ENCODE results near the gene BRAF.

Gene BRAF

DNA sequence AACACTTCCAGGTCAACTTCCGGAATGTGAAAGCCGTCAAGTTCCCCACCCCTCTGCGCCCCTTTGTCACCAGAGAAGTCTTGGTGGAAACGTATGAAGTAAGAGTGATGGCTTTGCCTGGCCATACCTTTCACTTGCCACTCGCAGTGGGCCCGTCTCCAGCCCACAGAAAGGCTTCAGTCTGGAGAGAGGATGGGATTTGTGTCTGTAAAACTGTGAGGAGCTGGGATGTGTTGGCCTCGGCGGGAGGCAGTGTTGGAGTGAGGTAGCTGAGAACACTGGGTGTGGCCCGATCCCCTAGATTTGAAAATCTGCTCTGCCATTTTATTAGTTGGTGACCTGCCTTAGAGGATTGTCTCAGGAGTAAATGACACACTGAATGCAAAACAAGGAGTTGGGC, 245.5 kb downstream of the BRAF start:
- POLR2A ChIA-PET, result no interaction called here
- peaks cover 15 to 86% of the 10 kb centered on the region in 2 experiments; a peak in 2 of 3 replicates for H3K36me3 ChIP-seq (ENCODE audit: control insufficient read depth in 2 of 2, insufficient read depth in 1 of 2, low read length in 2 of 2)
- no peak for TF ChIP-seq ZNF701 (tag by site-specific recombination; IDR thresholded peaks at IDR 0.05)
- no peak for TF ChIP-seq ZNF785 (tag by site-specific recombination; IDR thresholded peaks at IDR 0.05)
- TF ChIP-seq ZSCAN16 (tag by site-specific recombination; IDR thresholded peaks at IDR 0.05), result no peak
- TF ChIP-seq TRIM28 (IDR thresholded peaks at IDR 0.05; ENCODE audit: borderline replicate concordance, low read length), result no peak
- no peak for TF ChIP-seq ZNF510 (tag by site-specific recombination; IDR thresholded peaks at IDR 0.05; ENCODE audit: insufficient replicate concordance)

DNA sequence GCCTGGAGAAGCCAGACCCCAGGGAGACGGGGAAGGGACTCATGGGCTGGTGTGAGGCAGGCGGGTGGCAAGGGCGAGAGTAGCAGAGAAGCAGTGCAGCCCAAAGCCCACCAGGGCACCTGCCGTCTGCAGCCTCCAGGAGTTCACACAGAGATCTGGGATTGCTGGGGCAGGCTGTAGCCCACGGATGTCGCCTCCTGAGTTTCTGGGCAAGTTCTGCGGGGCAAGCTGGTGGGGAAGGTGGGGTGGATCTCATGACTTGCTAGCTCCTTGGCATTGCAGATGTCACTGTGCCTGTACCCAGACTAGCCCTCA, 246.0 kb downstream of the BRAF start:
- no peak for TF ChIP-seq ZNF473 (tag by site-specific recombination; IDR thresholded peaks at IDR 0.05)
- TF ChIP-seq, protein P1, sequence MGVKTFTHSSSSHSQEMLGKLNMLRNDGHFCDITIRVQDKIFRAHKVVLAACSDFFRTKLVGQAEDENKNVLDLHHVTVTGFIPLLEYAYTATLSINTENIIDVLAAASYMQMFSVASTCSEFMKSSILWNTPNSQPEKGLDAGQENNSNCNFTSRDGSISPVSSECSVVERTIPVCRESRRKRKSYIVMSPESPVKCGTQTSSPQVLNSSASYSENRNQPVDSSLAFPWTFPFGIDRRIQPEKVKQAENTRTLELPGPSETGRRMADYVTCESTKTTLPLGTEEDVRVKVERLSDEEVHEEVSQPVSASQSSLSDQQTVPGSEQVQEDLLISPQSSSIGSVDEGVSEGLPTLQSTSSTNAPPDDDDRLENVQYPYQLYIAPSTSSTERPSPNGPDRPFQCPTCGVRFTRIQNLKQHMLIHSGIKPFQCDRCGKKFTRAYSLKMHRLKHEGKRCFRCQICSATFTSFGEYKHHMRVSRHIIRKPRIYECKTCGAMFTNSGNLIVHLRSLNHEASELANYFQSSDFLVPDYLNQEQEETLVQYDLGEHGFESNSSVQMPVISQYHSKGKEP (tag by site-specific recombination; IDR thresholded peaks at IDR 0.05), result no peak
- TF ChIP-seq ZFP3 (tag by site-specific recombination; IDR thresholded peaks at IDR 0.05; ENCODE audit: low read depth), result no peak
- TF ChIP-seq ZNF585B (tag by site-specific recombination; IDR thresholded peaks at IDR 0.05), result no peak
- no peak for TF ChIP-seq YY1 (tag by site-specific recombination; IDR thresholded peaks at IDR 0.05)
- no peak for TF ChIP-seq ZNF791 (tag by site-specific recombination; IDR thresholded peaks at IDR 0.05)
- TF ChIP-seq ZNF530 (tag by site-specific recombination; IDR thresholded peaks at IDR 0.05; ENCODE audit: low read depth), result no peak
- TF ChIP-seq, protein P2, sequence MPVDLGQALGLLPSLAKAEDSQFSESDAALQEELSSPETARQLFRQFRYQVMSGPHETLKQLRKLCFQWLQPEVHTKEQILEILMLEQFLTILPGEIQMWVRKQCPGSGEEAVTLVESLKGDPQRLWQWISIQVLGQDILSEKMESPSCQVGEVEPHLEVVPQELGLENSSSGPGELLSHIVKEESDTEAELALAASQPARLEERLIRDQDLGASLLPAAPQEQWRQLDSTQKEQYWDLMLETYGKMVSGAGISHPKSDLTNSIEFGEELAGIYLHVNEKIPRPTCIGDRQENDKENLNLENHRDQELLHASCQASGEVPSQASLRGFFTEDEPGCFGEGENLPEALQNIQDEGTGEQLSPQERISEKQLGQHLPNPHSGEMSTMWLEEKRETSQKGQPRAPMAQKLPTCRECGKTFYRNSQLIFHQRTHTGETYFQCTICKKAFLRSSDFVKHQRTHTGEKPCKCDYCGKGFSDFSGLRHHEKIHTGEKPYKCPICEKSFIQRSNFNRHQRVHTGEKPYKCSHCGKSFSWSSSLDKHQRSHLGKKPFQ (tag by site-specific recombination; IDR thresholded peaks at IDR 0.05), result no peak
- no peak for TF ChIP-seq PRDM1 (tag by site-specific recombination; IDR thresholded peaks at IDR 0.05)
- Histone ChIP-seq H3K4me1 (ENCODE audit: control insufficient read depth, insufficient read depth, low read length) (no peaks in the 10 kb centered on the region), H3K4me3 (ENCODE audit: low read depth, low read length) (no peak overlapping the region), H3K36me3 (ENCODE audit: control insufficient read depth in 2 of 2, insufficient read depth in 1 of 2, low read length in 2 of 2) (peaks cover 15 to 82% of the 10 kb centered on the region in 2 experiments; a peak in 2 of 3 replicates), H3K9me3 (ENCODE audit: control insufficient read depth, insufficient read depth, low read depth, low read length) (no peaks in the 10 kb centered on the region), H3K27ac (ENCODE audit: extremely low read depth, low read depth, low read length) (no peak overlapping the region)
- ChIA-PET CTCF (interaction anchor here (0.5 kb wide), 1 partner anchor 873 kb away, joined by 3 read pairs; the partner anchor contains the start of gene AGK), POLR2A (no interaction called here)

More for the DNA sequence above, 245.5 kb downstream of the BRAF start:
- H3K4me3 ChIP-seq (ENCODE audit: low read depth, low read length), result no peak overlapping the region
- H3K9me3 ChIP-seq (ENCODE audit: control insufficient read depth, insufficient read depth, low read depth, low read length), result no peaks in the 10 kb centered on the region
- CTCF ChIA-PET, result interaction anchor here (0.7 kb wide), 1 partner anchor 12 kb away, joined by 3 read pairs; no protein-coding TSS in a partner anchor
- H3K27ac ChIP-seq (ENCODE audit: extremely low read depth, low read depth, low read length), result no peak overlapping the region
- H3K4me1 ChIP-seq (ENCODE audit: control insufficient read depth, insufficient read depth, low read length), result no peaks in the 10 kb centered on the region

DNA sequence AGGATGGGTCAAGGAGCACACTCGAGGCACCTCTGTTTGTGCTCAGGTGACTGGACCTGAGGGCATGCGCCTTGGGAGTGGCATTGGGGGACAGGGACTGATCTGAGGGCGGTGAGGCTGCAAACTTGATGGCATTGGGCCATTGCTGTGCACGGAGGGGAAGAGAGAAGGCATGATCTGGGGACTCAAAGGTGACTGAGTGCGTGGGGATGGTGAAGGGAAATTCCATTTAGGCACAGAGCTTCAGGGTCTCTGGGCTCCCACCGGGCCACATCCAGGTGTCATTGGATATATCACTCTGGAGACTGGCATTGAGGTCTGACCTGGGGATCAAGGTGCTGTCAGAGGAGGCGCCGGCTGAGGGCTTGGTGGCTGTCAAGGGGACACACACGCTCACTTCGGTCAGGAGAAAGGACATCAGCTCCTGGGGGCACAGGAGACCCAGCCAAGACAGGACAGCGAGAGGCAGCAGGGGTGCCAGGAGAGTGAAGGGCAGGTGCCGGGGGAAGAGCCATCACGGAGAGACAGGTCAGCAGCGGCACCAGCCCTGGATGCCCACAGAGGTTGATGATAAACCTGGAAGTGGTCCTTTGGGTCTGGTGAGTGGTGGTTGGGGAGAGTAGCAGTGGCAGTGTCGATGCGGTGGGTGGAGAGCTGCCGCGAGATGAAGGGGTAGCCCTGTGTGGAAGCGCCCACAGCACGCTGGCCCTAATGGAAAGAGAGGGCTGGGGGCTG, 246.5 kb downstream of the BRAF start:
- TF ChIP-seq KLF16 (tag by site-specific recombination; IDR thresholded peaks at IDR 0.05), result no peak
- TF ChIP-seq ZNF214 (tag by site-specific recombination; IDR thresholded peaks at IDR 0.05; ENCODE audit: borderline replicate concordance), result no peak
- no peak for TF ChIP-seq ZNF785 (tag by site-specific recombination; IDR thresholded peaks at IDR 0.05)
- no peak for TF ChIP-seq GLIS2 (tag by site-specific recombination; IDR thresholded peaks at IDR 0.05)
- no peak for TF ChIP-seq ZNF140 (tag by site-specific recombination; IDR thresholded peaks at IDR 0.05)
- TF ChIP-seq, protein P3, sequence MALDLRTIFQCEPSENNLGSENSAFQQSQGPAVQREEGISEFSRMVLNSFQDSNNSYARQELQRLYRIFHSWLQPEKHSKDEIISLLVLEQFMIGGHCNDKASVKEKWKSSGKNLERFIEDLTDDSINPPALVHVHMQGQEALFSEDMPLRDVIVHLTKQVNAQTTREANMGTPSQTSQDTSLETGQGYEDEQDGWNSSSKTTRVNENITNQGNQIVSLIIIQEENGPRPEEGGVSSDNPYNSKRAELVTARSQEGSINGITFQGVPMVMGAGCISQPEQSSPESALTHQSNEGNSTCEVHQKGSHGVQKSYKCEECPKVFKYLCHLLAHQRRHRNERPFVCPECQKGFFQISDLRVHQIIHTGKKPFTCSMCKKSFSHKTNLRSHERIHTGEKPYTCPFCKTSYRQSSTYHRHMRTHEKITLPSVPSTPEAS (tag by site-specific recombination; IDR thresholded peaks at IDR 0.05), result no peak
- no peak for TF ChIP-seq ZNF560 (tag by site-specific recombination; IDR thresholded peaks at IDR 0.05; ENCODE audit: borderline replicate concordance)
- TF ChIP-seq MEIS1 (CRISPR knock-in tag; IDR thresholded peaks at IDR 0.05; ENCODE audit: borderline replicate concordance), result no peak
- TF ChIP-seq, protein P4, sequence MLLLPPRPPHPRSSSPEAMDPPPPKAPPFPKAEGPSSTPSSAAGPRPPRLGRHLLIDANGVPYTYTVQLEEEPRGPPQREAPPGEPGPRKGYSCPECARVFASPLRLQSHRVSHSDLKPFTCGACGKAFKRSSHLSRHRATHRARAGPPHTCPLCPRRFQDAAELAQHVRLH (tag by site-specific recombination; IDR thresholded peaks at IDR 0.05), result no peak
- TF ChIP-seq ZNF473 (tag by site-specific recombination; IDR thresholded peaks at IDR 0.05), result no peak
- TF ChIP-seq KLF7 (tag by site-specific recombination; IDR thresholded peaks at IDR 0.05; ENCODE audit: borderline replicate concordance), result no peak
- no peak for TF ChIP-seq ZNF585B (tag by site-specific recombination; IDR thresholded peaks at IDR 0.05)

More for the DNA sequence above, 246.5 kb downstream of the BRAF start:
- H3K4me3 ChIP-seq (ENCODE audit: low read depth, low read length), result no peak overlapping the region
- CTCF ChIA-PET, result interaction anchor here (0.5 kb wide), 1 partner anchor 873 kb away, joined by 3 read pairs; the partner anchor contains the start of gene AGK
- POLR2A ChIA-PET, result no interaction called here
- no peaks in the 10 kb centered on the region for H3K4me1 ChIP-seq (ENCODE audit: control insufficient read depth, insufficient read depth, low read length)
- H3K36me3 ChIP-seq (ENCODE audit: control insufficient read depth in 2 of 2, insufficient read depth in 1 of 2, low read length in 2 of 2), result peaks cover 15 to 76% of the 10 kb centered on the region in 2 experiments; a peak in 2 of 3 replicates
- no peaks in the 10 kb centered on the region for H3K9me3 ChIP-seq (ENCODE audit: control insufficient read depth, insufficient read depth, low read depth, low read length)
- no peak overlapping the region for H3K27ac ChIP-seq (ENCODE audit: extremely low read depth, low read depth, low read length)

Measured in HEK293 (cell line).